K562 (cell line): ENCODE measurements around the gene ITGA11. TPM values are rescaled to one million over a fixed set of nuclear protein-coding genes. Genes with fewer than 3 reads are reported as not detected.

Experiments used
- POLR2H ChIP-seq: IDR thresholded peaks from 2 replicates; pipeline ENCODE4 v1.6.1; 2016; ENCODE audit warnings: missing genetic modification characterization, low read depth, mild to moderate bottlenecking, control low read depth, missing compliant biosample characterization, moderate library complexity
- SAFB2 ChIP-seq: fragments of 200-400 bp; formaldehyde crosslinking; IDR thresholded peaks from 2 replicates; pipeline ENCODE4 v1.6.1; 2018; ENCODE audit warnings: borderline replicate concordance, low read length, low read depth, moderate library complexity; ENCODE audit not compliant: severe bottlenecking
- SIN3A ChIP-seq, 2 experiments: fragments of 150-350 bp in 1 of 2; IDR thresholded peaks; 2 replicates each; pipeline ENCODE4 v1.6.1; 2011 to 2016; ENCODE audit warnings: borderline replicate concordance in 2 of 2, low read depth in 2 of 2, low read length in 2 of 2, mild to moderate bottlenecking in 2 of 2, moderate library complexity in 2 of 2; ENCODE audit not compliant: control insufficient read depth in 1 of 2
- SMAD1 ChIP-seq: fragments of 150-350 bp; IDR thresholded peaks from 2 replicates; pipeline ENCODE4 v1.6.1; 2014; ENCODE audit warnings: low read length, low read depth; ENCODE audit not compliant: partially characterized antibody
- polyA plus RNA-seq, 8 experiments: library from polyadenylated mRNA; depleted of rRNA in 4 of 8; stranded (reverse) in 5 of 8; unstranded in 3 of 8; fragments of >200 nt; fragmentation: Nextera tagmentation in 2 of 8; fragmentation: Illumina TruSeq in 1 of 8; extraction: Ambion mirVana in 2 of 8; extraction: Trizol in 1 of 8; gene quantifications; 2 replicates each; pipeline versions ENCODE4 v1.2.1 to v1.2.3, GENCODE V29; 2011 to 2014; ENCODE audit warnings: inconsistent platforms in 1 of 8, missing spikeins in 1 of 8
- total RNA-seq, 7 experiments: library from RNA; depleted of rRNA in 6 of 7; stranded (reverse); fragments of >200 nt in 6 of 7; fragmentation: Illumina TruSeq in 2 of 7; extraction: Trizol in 2 of 7; gene quantifications; 2 replicates each; pipeline versions ENCODE4 v1.2.1 to v1.2.3, GENCODE V29; 2011 to 2021; ENCODE audit warnings: low replicate concordance in 1 of 7
- TF ChIP-seq, protein P1 (sequence below): fragments of 250-450 bp; sonication (Bioruptor Pico); IDR thresholded peaks from 2 replicates; pipeline ENCODE4 v1.4.0; 2020; ENCODE audit warnings: mild to moderate bottlenecking, moderate library complexity
- TF ChIP-seq, protein P2 (sequence below): fragments of 450-650 bp; formaldehyde crosslinking; conservative IDR thresholded peaks from 2 replicates; pipeline ENCODE4 v1.4.0; 2022; ENCODE audit warnings: mild to moderate bottlenecking, missing genetic modification characterization
- TF ChIP-seq, protein P3 (sequence below): fragments of 450-650 bp; formaldehyde crosslinking; IDR thresholded peaks from 2 replicates; pipeline ENCODE4 v1.4.0; 2020; ENCODE audit warnings: mild to moderate bottlenecking, moderate library complexity

The ITGA11 gene
- total and polyA plus RNA-seq, 9 of the 15 experiments (the other 6 are each of a cell fraction or from before 2014, with no cell fraction given) = 0.01 TPM; not detected in 8

DNA sequence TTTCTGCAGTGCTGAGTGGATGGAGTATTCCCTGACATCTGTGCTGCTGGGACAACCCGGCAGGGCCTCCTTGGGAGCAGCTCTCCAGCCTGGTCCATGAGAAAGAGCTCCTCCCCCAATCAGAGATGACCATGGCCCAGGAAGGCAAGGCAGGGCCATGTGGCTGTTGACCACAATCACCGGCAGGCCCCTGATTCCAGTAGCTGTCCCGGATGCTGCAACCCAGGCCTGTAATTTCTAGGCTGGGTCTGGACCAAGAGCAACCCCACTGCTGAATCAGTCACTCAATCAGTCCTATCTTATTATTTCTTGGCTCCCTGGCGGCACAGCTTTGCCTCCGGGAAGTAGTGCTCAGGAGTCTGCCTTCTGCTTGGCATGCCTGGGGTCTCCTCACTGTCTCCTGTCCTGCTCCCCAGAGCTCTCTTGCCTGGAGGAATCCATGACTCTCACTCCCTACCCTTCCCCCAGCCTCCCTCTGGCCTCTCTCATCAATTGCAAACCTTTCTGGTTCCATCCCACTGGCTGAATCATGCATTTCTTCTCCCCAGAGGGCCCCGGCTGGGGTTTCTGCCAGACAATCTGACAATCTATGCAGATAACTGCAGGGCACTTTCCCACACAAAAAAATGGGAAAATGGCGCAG lies 32.6 kb upstream of the ITGA11 start (continued):
- TF ChIP-seq, protein P1, sequence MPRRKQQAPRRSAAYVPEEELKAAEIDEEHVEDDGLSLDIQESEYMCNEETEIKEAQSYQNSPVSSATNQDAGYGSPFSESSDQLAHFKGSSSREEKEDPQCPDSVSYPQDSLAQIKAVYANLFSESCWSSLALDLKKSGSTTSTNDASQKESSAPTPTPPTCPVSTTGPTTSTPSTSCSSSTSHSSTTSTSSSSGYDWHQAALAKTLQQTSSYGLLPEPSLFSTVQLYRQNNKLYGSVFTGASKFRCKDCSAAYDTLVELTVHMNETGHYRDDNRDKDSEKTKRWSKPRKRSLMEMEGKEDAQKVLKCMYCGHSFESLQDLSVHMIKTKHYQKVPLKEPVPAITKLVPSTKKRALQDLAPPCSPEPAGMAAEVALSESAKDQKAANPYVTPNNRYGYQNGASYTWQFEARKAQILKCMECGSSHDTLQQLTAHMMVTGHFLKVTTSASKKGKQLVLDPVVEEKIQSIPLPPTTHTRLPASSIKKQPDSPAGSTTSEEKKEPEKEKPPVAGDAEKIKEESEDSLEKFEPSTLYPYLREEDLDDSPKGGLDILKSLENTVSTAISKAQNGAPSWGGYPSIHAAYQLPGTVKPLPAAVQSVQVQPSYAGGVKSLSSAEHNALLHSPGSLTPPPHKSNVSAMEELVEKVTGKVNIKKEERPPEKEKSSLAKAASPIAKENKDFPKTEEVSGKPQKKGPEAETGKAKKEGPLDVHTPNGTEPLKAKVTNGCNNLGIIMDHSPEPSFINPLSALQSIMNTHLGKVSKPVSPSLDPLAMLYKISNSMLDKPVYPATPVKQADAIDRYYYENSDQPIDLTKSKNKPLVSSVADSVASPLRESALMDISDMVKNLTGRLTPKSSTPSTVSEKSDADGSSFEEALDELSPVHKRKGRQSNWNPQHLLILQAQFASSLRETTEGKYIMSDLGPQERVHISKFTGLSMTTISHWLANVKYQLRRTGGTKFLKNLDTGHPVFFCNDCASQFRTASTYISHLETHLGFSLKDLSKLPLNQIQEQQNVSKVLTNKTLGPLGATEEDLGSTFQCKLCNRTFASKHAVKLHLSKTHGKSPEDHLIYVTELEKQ (CRISPR knock-in tag) = no peak
- TF ChIP-seq SIN3A (IDR thresholded peaks at IDR 0.05; ENCODE audit: borderline replicate concordance in 2 of 2, control insufficient read depth in 1 of 2, low read depth in 2 of 2, low read length in 2 of 2) (no peak), SMAD1 (no peak), SAFB2 (no peak), POLR2H (tag) (no peak)
- TF ChIP-seq, protein P2, sequence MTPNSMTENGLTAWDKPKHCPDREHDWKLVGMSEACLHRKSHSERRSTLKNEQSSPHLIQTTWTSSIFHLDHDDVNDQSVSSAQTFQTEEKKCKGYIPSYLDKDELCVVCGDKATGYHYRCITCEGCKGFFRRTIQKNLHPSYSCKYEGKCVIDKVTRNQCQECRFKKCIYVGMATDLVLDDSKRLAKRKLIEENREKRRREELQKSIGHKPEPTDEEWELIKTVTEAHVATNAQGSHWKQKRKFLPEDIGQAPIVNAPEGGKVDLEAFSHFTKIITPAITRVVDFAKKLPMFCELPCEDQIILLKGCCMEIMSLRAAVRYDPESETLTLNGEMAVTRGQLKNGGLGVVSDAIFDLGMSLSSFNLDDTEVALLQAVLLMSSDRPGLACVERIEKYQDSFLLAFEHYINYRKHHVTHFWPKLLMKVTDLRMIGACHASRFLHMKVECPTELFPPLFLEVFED (CRISPR knock-in tag) = no peak
- TF ChIP-seq, protein P3, sequence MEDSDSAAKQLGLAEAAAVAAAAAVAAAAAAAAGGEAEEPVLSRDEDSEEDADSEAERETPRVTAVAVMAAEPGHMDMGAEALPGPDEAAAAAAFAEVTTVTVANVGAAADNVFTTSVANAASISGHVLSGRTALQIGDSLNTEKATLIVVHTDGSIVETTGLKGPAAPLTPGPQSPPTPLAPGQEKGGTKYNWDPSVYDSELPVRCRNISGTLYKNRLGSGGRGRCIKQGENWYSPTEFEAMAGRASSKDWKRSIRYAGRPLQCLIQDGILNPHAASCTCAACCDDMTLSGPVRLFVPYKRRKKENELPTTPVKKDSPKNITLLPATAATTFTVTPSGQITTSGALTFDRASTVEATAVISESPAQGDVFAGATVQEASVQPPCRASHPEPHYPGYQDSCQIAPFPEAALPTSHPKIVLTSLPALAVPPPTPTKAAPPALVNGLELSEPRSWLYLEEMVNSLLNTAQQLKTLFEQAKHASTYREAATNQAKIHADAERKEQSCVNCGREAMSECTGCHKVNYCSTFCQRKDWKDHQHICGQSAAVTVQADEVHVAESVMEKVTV (CRISPR knock-in tag) = no peak
- TF ChIP-seq, all 486 proteins: peak for 0
